Breast epithelium (tissue), 4 donors: ENCODE measurements around the gene HSPB7. TPM values are rescaled to one million over a fixed set of nuclear protein-coding genes. Genes with fewer than 3 reads are reported as not detected.
"Not testable (repeated sequence)": the region's sequence is repeated elsewhere in the genome, so short reads cannot be mapped to it uniquely, and the experiment has no call there.

Experiments
- DNase-seq, 2 donors: peaks; one replicate each; pipeline ENCODE4 v3.0.0-alpha.2; 2019; ENCODE audit warnings: low spot score in 2 of 2
- H3K27ac ChIP-seq, 2 donors: fragments of 200-600 bp; sonication (generic) in 1 of 2; one replicate each; pipeline ENCODE4 v1.5.1; 2016 to 2019; ENCODE audit warnings: mild to moderate bottlenecking in 1 of 2
- H3K27me3 ChIP-seq, 2 donors: fragments of 200-600 bp; sonication (generic) in 1 of 2; one replicate each; pipeline versions ENCODE4 v1.5.1 to v1.6.0; 2017 to 2019; ENCODE audit warnings: control low read depth in 1 of 2, mild to moderate bottlenecking in 1 of 2
- H3K36me3 ChIP-seq: fragments of 200-600 bp; one replicate; pipeline ENCODE4 v1.5.1; 2019
- H3K4me1 ChIP-seq, 2 donors: fragments of 200-600 bp; sonication (generic); one replicate each; pipeline ENCODE4 v1.5.1; 2016 to 2019; ENCODE audit warnings: control low read depth in 1 of 2
- H3K4me3 ChIP-seq, 3 donors: fragments of 200-600 bp; sonication (generic); 1 replicate in 2 of 3; 2 replicates in 1 of 3; pipeline ENCODE4 v1.5.1; 2016 to 2019; ENCODE audit warnings: mild to moderate bottlenecking in 3 of 3, moderate library complexity in 2 of 3
- H3K9me3 ChIP-seq, 2 donors: fragments of 200-600 bp; sonication (generic) in 1 of 2; one replicate each; pipeline ENCODE4 v1.5.1; 2016 to 2019; ENCODE audit warnings: control low read depth in 1 of 2
- CTCF ChIP-seq, 3 donors: fragments of 450-650 bp; IDR thresholded peaks; one replicate each; pipeline ENCODE4 v1.5.1; 2016 to 2017; ENCODE audit warnings: antibody characterized with exemption in 3 of 3, mild to moderate bottlenecking in 3 of 3, moderate library complexity in 3 of 3
- POLR2A ChIP-seq: fragments of 450-650 bp; IDR thresholded peaks from one replicate; pipeline ENCODE4 v1.6.1; 2016; ENCODE audit warnings: antibody characterized with exemption, mild to moderate bottlenecking, moderate library complexity
- POLR2AphosphoS5 ChIP-seq, 3 donors: sonication (generic); formaldehyde crosslinking; IDR thresholded peaks; one replicate each; pipeline ENCODE4 v1.6.1; 2017; ENCODE audit warnings: antibody characterized with exemption in 3 of 3
- intact Hi-C: fragments of 100-400 bp; cut with DNase I; formaldehyde crosslinking; loops from one replicate; pipeline ENCODE4 v1.15.1; 2023; ENCODE audit warnings: low total_unique reads
- total RNA-seq, 3 donors: library from RNA; depleted of rRNA; stranded (reverse); fragments of >200 nt; gene quantifications; one replicate each; pipeline ENCODE4 v1.1.0, GENCODE V29; 2016

The HSPB7 gene
- total RNA-seq, 3 donors from 2014 or later = 8.8 to 183 (median 19.0) TPM

GRCh38 chr1:16022393-16022792 lies 4.5 kb upstream of the HSPB7 start:
- Histone ChIP-seq H3K27ac (no peak overlapping the region), H3K4me1 (peaks cover 11 to 16% of the 10 kb centered on the region in 2 donors), H3K36me3 (no peaks in the 10 kb centered on the region), H3K9me3 (no peaks in the 10 kb centered on the region), H3K4me3 (no peak overlapping the region), H3K27me3 (no peaks in the 10 kb centered on the region)
- no peak for DNase-seq
- TF ChIP-seq POLR2AphosphoS5 (IDR thresholded peaks at IDR 0.05) (no peak), CTCF (IDR thresholded peaks at IDR 0.05) (no peak)
- intact Hi-C loops = no loop called here

GRCh38 chr1:16021681-16022080 lies 3.8 kb upstream of the HSPB7 start, which contains the start of gene CLCNKA:
Gene CLCNKA (plus strand): TSS chr1:16022036. CDS start chr1:16022620, 584 bp downstream.
- no peak for DNase-seq
- no peaks in the 10 kb centered on the region for H3K27me3 ChIP-seq
- TF ChIP-seq CTCF (IDR thresholded peaks at IDR 0.05) = no peak
- TF ChIP-seq POLR2AphosphoS5 (IDR thresholded peaks at IDR 0.05) = no peak
- no peak for TF ChIP-seq POLR2A
- no peak within 1 kb of the TSS for H3K4me3 ChIP-seq
- no peaks in the 10 kb centered on the region for H3K36me3 ChIP-seq
- H3K27ac ChIP-seq = no peak within 1 kb of the TSS
- peaks cover 9 to 11% of the 10 kb centered on the region in 2 donors for H3K4me1 ChIP-seq
- intact Hi-C loops = no loop called here
- H3K9me3 ChIP-seq = no peaks in the 10 kb centered on the region

GRCh38 chr1:16020878-16021277 lies 3.0 kb upstream of the HSPB7 start:
- H3K36me3 ChIP-seq, H3K27me3 ChIP-seq, intact Hi-C loops, H3K4me3 ChIP-seq, H3K9me3 ChIP-seq, DNase-seq, H3K27ac ChIP-seq: not testable (repeated sequence)
- H3K4me1 ChIP-seq = peaks cover 9 to 11% of the 10 kb centered on the region in 2 donors

GRCh38 chr1:16020325-16020724 lies 2.5 kb upstream of the HSPB7 start:
- Histone ChIP-seq H3K4me1 (peaks cover 9 to 11% of the 10 kb centered on the region in 2 donors), H3K36me3 (no peaks in the 10 kb centered on the region), H3K4me3 (no peak overlapping the region), H3K9me3 (no peaks in the 10 kb centered on the region), H3K27ac (no peak overlapping the region), H3K27me3 (no peaks in the 10 kb centered on the region)
- DNase-seq = no peak
- no peak for TF ChIP-seq POLR2AphosphoS5 (IDR thresholded peaks at IDR 0.05)
- TF ChIP-seq POLR2A = no peak
- TF ChIP-seq CTCF (IDR thresholded peaks at IDR 0.05) = no peak
- intact Hi-C loops = no loop called here

- no peaks in the 10 kb centered on the region for H3K36me3 ChIP-seq
- DNase-seq = no peak
- intact Hi-C loops = no loop called here
- H3K27ac ChIP-seq = peak overlapping the region; percentile 85 to 90
- no peaks in the 10 kb centered on the region for H3K27me3 ChIP-seq
- no peak for TF ChIP-seq POLR2AphosphoS5 (IDR thresholded peaks at IDR 0.05)
- no peak for TF ChIP-seq POLR2A
- no peak for TF ChIP-seq CTCF (IDR thresholded peaks at IDR 0.05)
- no peak overlapping the region for H3K4me3 ChIP-seq
- peaks cover 9 to 11% of the 10 kb centered on the region in 2 donors for H3K4me1 ChIP-seq
- H3K9me3 ChIP-seq = no peaks in the 10 kb centered on the region
Observed at GRCh38 chr1:16019644-16020277, 1.9 kb upstream of the HSPB7 start.
